Activated T-helper 1 cell treated with Interleukin-2 at 50 U/mL for 16 hours (primary cell): Measurements from ENCODE around the gene SSC5D.
"Not testable (repeated sequence)": the region's sequence is repeated elsewhere in the genome, so short reads cannot be mapped to it uniquely, and the experiment has no call there.

ENCODE experiments used
- DNase-seq: peaks from one replicate; pipeline ENCODE4 v3.0.0-alpha.2; 2020; ENCODE audit warnings: low read depth

SSC5D gene

DNA sequence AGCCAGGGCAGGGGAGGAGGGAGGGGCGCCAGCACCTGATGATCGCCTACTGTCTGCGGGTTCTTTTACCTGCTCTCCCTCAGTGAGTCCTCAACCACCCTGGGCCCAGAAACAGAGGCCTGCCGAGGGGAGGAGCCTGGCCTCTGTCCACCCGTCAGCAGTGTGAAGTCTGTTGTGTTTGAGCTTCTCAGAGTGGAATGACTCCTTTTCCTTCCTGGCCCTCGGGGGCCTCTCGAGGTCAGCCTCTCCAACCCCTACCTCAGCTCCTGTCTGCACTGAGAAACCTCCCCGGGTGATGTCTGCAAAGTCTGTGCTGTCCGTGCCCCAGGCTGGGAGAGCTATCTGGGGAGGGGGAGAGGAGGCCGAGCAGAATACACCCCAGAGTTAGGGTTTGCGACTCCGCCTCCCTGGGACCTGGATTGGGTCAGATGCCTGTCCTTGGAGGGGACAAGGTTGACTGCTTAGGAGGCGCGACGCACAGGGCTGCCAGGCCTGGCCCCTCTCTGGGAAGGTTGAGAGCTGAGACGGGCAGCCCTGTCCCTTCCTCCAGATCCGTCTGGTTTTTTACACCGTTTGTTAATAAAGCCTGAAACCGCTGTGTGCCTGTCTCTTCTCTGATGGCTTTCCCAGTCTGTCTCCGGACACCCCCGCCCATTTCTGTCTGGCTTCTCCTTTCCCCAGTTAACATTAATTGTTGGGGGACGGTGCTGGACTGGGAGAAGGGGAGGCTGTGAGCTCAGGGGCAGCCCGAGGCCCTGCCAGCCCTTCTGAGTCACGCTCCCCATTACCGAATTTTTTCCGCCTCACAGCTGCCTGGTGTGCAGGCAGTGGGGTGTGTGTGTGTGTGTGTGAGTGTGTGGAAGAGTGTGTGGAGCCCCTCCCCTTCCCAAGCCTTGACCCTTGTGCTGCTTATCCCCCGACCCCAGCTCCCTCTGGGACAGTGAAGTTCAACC, 989 bp upstream of the SSC5D start:
- no peak for DNase-seq

DNA sequence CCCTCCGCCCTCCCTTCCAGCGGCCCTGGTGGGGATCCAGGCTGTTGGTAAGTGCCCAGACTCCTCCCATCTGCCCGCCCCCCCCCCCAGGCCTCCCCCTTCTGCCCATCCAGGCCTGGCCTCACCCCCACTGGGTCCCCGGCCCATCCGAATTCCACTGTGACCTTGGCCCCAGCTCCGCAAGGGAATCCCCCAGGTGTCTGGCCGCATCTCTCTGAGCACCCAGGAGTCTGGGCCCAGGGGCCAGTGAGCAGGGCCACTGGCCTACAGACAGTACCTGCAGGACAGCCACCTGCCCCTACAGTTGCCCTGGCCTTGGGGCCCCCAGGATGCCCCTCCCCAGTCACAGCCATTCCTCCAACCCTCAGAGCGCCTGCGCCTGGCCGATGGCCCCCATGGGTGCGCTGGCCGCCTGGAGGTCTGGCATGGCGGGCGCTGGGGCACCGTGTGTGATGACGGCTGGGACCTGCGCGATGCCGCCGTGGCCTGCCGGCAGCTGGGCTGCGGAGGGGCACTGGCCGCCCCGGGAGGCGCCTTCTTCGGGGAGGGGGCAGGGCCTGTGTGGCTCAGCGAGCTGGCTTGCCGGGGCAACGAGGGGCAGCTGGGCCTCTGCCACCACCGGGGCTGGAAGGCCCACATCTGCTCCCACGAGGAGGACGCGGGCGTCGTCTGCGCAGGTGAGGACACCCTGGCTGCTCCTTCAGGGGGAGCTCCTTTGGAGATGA, 912 bp downstream of the SSC5D start:
- DNase-seq = no peak

DNA sequence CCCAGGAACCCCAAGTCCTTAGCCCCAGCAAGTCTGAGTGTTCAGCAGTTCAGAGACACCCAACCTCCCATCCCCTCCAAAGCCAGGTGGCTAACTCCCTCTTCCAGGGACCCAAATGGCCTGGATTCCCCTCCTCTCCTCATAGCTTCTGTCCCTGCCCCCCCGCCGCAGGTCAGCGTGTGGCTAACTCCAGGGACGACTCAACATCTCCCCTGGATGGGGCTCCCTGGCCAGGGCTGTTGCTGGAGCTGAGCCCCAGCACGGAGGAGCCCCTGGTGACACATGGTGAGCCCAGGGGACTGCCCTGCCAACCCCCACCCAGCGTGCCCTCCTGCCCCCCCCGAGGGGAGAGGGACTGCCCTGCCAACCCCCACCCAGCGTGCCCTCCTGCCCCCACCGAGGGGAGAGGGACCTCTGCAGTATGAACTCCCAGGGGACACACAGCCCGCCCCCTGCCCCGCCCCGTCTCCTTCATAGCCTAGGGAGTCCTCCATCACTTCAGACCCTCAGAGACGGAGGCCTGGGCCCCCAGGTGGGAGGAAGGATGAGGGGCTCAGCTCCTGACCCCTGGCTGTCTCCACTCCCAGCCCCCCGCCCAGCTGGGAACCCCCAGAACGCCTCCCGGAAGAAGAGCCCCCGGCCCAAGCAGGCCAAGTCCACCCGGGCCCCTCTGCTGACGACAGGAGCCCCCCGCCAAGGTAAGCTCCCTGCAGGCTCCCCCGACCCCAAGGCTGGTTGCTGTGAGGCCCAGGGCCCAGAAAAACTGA, 1.7 kb downstream of the SSC5D start:
- DNase-seq = no peak

DNA sequence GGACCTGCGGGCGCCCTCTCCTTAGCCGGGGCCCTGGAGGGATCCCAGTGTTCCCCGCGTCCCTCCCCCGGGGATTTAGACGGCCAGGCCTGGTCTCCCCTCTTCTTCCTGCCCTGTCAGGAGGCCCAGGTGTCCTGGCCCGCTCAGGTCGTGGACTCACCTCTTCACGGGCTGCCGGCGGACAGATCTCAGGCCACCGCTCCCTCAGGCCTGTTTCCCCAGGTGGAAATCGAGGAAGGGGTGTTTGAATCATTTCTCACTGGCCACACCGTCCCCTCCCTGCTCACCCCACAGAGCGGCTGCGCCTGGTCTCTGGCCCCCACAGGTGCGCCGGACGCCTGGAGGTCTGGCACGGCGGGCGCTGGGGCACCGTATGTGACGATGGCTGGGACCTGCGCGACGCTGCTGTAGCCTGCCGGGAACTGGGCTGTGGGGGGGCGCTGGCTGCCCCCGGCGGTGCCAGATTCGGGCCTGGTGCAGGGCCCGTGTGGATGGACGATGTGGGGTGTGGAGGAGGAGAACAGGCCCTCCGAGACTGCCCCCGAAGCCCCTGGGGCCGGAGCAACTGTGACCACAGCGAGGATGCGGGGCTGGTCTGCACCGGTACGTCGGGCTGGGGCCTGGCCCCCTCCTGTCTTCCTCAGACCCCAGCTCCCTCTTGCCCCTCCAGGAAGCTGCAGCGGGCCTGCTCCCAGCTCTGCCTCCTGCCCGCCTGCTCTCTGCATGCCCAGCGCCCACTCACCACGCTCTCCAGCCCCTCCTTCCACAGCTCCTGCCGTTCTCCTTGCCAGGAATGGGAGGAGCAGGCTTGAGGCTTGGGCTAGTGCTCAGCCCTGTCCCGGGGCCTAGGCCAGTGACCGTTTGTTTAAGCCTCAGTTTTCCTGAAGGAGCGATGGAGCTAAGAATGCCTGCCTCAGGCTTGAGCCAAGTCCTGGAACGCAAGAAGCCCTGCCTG, 2.5 kb downstream of the SSC5D start:
- no peak for DNase-seq

DNA sequence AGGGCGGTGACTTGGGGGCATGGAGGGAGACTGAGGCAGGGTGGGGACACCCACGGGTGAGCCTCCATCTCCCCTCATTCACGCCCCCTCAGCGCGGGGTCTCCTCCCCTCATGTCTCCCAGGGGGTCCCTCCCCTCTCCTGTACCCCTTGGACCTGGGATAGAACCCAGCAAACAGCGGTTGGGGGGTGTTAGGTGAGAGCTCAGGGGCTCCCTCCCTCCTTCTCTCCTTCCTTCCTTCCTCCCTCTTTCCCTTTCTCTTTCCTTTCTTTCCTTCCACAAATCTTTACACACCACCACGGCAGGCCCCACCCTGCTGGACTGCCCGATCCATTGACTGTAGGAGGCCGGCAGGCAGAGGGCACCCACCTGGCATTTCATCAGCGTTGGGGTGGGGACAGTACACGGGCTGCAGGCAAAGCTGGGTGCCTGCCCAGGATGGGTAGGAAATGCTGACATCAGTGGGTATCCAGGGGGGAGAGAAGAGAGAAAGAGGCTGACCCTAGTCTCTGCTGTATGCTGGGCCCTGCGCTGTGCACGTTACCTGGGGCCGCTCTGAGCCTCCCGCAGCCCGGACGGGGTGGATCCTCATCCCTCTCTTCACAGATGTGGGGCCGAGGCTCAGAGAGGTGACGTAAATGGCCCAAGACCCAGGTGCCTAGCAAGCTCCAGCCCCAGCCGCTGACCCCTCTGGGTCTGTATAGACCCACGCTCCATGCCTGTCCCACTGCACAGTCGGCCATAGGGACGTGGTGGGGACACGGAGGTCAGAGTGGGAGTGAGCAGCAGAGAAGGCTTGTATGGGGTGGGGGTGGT, 3.5 kb downstream of the SSC5D start:
- no peak for DNase-seq

DNA sequence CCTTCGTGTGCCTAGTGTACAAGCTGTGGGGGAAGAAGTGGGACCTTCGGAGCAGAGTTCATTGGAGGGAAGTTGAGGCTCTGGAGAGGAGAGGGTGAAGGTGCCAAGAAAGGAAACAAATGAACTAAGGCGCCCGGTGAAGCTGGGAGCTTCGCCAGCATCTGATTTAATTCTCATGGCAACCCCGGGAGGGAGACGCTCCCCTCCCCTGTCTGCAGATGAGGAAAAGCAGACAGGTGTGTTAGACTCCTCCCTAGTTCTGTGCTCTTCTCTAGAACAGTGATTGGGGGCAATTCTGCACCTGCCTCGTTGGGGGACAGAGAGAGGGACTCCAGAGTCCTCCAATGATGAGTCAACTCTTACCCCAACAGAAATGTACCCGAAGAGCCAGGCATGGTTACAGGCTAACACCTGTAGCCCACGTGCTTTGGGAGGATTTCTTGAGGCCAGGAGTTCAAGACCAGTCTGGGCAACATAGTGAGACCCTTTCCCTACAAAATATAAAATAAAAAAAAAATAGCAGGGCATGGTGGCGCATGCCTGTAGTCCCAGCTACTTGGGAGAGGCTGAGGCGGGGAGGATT, 4.2 kb downstream of the SSC5D start:
- no peak for DNase-seq

DNA sequence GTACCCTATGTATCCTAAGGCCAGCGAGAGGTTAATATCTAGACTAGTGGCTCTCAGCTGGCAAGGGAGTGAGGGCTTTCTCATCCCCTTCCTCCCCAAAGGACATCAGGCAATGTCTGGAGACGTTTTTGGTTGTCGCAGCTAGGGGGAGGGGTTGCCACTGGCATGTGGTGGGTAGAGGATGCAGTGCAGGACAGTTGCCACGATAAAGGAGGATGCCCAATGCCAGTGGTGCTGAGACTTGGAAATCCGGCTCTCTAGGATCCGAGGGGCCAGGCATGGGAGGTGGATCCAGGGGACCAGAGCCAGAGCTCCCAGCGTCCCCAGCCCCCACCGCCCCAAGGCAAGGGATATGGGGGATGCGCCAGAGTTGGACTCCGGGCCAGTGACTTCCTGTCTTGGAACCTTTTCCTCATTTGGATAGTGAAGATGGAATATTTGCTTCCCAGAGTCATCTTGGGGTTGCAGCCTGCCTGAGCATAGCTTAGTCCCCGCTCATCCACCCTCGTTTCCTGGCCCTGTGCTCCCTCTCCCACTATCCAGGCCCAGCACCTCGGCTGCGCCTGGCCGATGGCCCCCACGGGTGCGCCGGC, 4.9 kb downstream of the SSC5D start:
- DNase-seq = no peak

DNA sequence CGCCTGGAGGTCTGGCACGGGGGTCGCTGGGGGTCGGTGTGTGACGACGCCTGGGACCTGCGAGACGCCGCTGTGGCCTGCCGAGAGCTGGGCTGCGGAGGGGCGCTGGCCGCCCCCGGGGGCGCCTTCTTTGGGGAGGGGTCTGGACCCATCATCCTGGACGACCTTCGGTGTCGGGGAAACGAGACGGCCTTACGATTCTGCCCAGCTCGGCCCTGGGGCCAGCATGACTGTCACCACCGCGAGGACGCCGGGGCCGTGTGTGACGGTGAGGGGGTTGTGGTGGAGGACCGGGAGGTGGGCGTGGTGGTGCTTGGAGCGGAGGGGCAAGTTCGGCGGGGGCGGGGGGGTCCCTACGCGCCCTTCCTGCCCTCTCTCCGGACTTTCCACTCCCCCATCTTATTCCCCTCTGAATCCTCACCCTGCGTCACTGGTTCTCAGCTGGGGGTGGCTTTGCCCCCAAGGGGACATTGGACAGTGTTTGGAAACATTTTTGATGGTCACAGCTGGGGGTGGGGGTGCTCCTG, 5.5 kb downstream of the SSC5D start:
- no peak for DNase-seq

DNA sequence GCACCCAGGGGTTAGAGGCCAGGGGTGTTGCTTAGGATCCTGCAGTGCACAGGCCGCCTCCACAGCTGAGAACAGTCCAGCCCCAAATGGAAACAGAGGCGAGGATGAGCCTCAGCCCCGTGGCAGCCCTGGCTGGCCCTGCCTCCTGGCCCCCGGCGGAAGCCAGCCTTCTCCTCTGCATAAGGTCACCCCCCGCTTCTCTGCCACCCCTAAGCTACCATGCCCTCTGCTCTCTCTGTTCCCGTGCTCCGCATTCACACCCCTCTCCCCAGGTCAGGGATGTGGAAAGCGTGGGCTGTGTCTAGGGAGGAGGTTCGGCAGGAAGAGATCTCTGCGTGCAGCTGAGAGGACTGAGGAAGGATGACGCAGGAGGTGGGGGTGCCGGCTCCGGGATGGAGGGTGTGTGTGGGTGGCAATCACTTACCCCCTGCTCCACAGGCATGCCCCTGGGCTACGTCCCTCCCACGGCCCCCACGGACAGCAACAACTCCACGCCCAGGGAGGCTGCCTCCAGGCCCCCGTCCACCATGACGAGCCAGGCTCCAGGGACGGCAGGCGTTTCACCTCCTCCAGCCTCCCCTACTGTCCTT, 6.0 kb downstream of the SSC5D start:
- DNase-seq = no peak

DNA sequence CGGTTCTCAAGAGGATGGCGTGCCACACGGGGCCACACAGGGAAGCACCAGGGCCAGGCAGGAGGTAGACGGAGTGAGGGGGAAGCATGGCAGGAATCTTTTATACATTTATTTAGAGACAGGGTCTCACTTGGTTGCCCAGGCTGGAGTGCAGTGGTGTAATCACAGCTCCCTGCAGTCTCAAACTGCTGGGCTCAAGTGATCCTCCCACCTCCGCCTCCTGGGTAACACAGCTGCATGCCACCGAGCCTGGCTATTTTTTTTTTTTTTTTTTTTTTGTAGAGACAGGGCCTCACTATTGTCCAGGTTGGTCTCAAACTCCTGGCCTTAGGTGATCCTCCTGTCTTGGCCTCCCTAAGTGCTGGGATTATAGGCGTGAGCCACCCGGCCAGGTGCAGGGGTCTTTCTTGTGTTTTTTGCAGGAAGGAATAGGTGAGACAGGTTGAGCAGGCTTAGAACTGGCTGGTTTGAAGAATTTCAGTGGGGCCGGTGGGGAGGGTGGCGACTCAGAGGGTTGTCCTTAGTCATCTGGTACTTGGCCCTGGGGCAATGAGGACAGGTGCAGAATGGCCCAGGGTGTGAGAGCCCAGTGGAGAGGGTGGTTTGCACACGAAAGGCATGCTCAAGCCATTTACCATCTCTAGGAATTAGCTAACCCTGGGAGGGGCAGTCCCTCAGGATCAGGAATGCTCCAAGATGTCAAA, 7.6 kb downstream of the SSC5D start:
- no peak for DNase-seq

DNA sequence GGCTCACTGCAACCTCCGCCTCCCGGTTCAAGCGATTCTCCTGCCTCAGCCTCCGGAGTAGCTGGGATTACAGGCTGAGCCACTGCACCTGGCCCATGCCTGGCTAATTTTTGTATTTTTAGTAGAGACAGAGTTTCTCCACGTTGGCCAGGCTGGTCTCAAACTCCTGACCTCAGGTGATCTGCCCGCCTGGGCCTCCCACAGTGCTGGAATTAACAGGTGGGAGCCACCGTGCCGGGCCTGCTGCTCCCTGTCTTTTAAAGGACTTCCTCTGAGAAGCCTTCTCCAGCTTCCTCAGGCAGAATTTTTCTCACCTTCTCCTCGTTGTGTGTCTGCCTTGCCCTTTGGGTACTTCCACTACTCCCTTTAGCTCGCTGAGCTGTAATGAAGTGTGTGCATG, 8.6 kb downstream of the SSC5D start:
- DNase-seq = not testable (repeated sequence)

DNA sequence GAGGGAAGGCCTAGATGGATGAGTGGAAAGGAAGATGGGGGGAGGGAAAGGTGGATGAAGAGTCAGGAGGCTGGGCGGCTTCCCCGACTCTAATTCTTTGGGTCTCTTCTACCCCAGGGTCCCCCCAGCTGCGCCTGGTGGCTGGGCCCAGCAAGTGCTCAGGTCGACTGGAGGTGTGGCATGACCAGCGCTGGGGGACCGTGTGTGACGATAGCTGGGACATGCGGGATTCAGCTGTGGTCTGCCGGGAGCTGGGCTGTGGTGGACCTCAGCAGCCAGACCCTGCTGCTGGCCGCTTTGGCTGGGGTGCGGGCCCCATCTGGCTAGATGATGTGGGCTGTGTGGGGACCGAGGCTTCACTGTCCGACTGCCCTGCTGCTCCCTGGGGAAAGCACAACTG, 9.5 kb downstream of the SSC5D start:
- DNase-seq = no peak

DNA sequence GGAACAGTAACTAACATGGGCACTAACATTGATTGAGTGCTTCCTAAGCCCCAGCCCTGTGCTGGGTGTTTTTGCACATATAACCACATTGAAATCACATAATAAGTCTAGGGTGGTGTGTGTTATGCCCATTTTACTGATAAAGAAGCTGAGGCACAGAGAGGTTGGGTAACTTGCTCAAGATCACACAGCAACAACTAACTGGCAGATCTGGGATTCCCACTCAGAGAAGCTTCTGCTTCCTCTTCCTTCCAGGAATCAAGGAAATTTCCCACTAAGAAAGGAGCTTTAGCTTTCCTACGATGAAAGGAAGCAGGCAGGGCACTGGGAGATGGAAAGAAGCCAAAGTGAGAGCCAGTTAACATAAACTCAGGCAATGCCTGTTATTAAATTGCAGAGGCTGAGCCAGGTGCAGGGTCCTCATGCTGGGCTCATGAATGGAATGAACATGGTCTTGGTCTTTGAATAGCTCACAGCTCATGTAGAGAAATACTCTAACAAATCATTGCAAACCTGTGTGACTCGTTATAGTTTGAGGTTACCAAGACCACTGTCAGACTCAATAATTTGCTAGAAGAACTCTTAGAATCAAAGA, 10.1 kb downstream of the SSC5D start:
- DNase-seq = no peak

DNA sequence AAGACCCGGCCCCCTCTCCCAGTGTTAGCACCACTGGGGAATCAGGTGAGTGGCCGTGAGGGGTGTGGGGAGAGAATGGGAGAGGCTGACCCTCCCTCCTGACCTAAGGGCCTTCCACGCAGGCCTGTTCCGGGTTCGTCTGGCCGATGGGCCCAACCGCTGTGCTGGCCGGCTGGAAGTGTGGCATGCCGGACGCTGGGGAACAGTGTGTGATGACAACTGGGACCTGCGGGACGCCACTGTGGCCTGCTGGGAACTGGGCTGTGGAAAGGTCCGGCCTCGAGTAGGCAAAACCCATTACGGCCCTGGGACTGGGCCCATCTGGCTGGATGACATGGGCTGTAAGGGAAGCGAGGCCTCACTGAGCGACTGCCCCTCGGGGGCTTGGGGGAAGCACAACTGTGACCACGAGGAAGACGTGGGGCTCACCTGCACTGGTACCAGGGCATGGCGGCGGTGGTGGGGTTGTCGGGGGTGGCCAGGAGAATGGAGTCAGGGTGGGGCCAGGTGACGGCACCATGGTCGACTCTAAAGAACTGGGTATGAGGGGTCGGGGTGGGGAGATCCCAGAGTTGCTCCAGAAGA, 12.2 kb downstream of the SSC5D start:
- no peak for DNase-seq

DNA sequence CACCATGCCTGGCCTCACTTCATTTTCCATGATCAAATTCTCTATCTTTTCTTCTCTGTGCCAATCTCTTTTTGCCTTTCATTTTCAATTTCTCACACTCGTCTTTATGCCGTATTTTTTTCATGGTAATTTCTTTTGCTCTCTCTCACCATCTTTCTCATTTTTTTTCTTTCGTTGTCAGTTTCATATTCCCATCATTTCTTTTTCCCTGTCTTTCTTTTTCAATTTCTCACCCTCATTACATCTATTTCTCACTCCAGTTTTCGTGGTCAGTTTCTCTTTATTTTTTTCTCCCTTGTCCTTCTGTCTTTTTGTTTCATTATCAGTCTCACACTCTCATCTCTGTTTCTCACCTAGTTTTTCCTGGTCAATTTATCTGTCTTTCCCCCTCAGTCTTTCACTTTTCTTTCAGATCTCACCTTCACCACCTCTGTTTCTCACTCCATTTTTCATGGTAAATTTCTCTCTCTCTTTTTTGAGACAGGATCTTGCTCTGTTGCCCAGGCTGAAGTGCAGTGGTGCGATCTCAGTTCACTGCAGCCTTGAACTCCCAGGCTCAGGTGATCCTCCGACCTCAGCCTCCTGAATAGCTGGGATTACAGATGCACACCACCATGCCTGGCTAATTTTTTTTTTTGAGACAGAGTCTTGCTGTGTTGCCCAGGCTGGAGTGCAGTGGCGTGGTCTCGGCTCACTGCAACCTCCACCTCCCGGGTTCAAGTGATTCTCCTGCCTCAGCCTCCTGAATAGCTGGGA, 14.1 kb downstream of the SSC5D start:
- no peak for DNase-seq

DNA sequence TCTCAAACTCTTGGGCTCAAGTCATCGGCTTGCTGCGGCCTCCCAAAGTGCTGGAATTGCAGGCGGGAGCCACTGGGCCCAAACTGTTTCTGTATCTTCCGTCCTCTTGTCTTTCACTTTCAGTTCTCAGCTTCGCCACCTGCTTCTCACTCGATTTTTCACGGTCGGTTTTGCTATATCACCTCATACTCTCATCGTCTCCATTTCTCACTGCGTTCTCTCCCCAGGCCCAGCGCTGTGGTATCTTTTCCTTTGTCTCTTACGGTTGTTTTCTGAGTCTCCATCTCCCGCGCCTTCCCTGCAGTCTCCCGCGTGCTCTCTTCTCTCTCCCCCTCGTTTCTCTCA, 14.9 kb downstream of the SSC5D start:
- DNase-seq = no peak
